Endothelial cell of umbilical vein (primary cell): ENCODE measurements around the gene EPHA10.

Experiments used
- CTCF ChIP-seq, 2 donors: IDR thresholded peaks; 1 replicate in 1 of 2; 2 replicates in 1 of 2; pipeline ENCODE4 v1.5.1; 2011; ENCODE audit warnings: low read length in 2 of 2, mild to moderate bottlenecking in 2 of 2, moderate library complexity in 2 of 2, control low read depth in 1 of 2, inconsistent platforms in 1 of 2, low read depth in 1 of 2; ENCODE audit not compliant: insufficient read depth in 1 of 2; ENCODE audit errors: extremely low read depth in 1 of 2
- EZH2 ChIP-seq: IDR thresholded peaks from 2 replicates; pipeline ENCODE4 v1.6.1; 2012; ENCODE audit warnings: borderline replicate concordance, low read depth, mild to moderate bottlenecking, moderate library complexity, low read length, inconsistent platforms; ENCODE audit not compliant: severe bottlenecking
- GATA2 ChIP-seq: IDR thresholded peaks from 2 replicates; pipeline ENCODE4 v1.7.0; 2011; ENCODE audit warnings: low read depth, mild to moderate bottlenecking, moderate library complexity, mixed read lengths, low read length; ENCODE audit not compliant: insufficient read length, insufficient read depth
- MAX ChIP-seq: IDR thresholded peaks from 2 replicates; pipeline ENCODE4 v1.6.1; 2011; ENCODE audit not compliant: insufficient read depth, insufficient read length
- POLR2A ChIP-seq: IDR thresholded peaks from 2 replicates; pipeline ENCODE4 v1.6.1; 2012; ENCODE audit warnings: low read depth, mild to moderate bottlenecking, control low read depth, low read length
- POLR2AphosphoS5 ChIP-seq: IDR thresholded peaks from 2 replicates; pipeline ENCODE4 v1.6.1; 2012; ENCODE audit warnings: low read depth, mild to moderate bottlenecking, control low read depth, low read length, moderate library complexity; ENCODE audit not compliant: insufficient read depth

- TF ChIP-seq CTCF (IDR thresholded peaks at IDR 0.05; ENCODE audit: extremely low read depth in 1 of 2, insufficient read depth in 1 of 2, low read depth in 1 of 2, low read length in 2 of 2) (no peak), EZH2 (no peak), POLR2AphosphoS5 (no peak), MAX (no peak), POLR2A (no peak), GATA2 (no peak)
These were observed 73.3 kb downstream of the EPHA10 start for GRCh38 chr1:37691497-37692077.
